HG03064 (cell line): ENCODE data around the gene NRXN3.

Experiments
- ATAC-seq: cut with Tn5 transposase; IDR thresholded peaks from one replicate; pipeline ENCODE4 v1.9.1; 2021; ENCODE audit warnings: low read depth; ENCODE audit not compliant: unreplicated experiment

Gene NRXN3

DNA sequence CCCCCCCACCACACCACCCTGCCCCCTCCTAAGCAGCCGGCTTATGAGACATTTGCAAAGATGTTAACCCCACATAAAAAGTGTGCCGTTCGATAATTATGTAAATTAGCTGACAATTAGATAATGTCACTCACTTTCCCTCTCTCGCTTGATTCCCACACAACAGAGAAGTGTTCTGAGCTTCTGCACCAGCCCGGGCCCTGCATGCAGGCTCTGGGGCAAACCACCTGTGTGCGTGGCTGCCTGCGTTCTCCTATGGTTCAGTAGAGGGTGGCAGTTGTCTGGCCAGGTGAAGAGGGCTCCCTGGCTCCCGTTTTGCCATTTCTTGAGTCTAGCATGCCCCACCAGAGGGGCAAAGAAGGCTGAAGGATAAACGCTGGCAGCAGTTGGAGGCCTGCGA is 68.0 kb downstream of the NRXN3 start:
- ATAC-seq, result no peak

DNA sequence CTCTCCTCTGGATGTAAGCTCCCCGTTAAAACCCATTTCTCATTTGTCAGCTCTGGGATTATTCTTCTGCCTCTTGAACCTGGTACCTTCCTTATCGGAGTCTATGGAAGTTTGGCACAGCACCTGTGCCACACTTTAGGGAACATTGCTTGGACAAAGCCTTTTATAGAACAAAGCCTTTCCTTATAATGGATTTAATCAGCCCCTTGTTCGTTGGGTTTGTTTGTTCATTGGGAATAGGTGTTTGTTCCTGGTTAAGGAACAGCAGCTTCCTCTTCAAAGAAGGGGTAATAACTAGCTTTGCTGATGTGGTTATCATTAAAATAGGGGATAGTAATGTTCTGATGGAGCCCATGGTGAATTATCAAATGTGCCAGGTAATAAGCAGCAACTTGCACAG is 70.4 kb downstream of the NRXN3 start:
- ATAC-seq, result no peak

DNA sequence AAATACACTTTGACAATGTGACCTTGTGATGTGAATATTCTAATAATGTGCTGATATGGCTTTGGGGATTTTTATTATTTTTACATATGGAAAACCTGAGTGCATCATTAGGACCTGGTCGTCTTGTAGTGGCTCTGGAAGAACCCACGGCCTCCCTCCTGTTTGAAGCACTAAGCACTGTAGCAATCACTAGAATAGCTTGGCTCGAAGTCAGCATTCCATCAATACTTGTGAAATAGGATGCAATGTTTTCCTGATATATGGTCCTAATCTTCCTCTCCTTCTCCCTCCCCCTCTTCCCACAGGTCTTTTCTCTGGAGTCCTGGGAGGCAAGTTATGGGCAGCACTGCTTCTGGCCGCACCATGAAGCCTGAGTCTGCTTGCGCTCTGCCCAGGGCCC is 71.9 kb downstream of the NRXN3 start:
- no peak for ATAC-seq

DNA sequence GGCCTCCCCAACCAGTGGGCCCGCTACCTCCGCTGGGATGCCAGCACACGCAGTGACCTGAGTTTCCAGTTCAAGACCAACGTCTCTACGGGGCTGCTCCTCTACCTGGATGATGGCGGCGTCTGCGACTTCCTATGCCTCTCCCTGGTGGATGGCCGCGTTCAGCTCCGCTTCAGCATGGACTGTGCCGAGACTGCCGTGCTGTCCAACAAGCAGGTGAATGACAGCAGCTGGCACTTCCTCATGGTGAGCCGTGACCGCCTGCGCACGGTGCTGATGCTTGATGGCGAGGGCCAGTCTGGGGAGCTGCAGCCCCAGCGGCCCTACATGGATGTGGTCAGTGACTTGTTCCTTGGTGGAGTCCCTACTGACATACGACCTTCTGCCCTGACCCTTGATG is 73.0 kb downstream of the NRXN3 start:
- no peak for ATAC-seq

DNA sequence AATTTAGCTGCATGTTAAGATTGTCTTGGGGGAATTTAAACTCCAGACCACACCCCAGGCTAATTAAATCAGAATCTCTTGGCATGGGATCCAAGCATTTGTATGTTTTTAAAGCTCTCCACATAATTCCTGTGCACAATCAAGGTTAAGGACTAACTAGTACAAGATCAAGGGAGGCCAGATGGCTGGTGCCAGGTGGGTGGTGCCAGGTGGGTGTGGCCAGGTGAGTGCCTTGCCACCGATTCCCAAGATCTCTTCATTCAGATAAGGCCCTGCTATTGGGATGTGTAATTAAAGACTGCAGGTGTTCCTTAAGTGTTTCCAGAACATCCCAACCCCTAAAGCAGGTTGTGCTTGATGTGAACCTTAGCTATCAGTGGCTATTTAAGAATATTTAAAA is 75.1 kb downstream of the NRXN3 start:
- no peak for ATAC-seq

DNA sequence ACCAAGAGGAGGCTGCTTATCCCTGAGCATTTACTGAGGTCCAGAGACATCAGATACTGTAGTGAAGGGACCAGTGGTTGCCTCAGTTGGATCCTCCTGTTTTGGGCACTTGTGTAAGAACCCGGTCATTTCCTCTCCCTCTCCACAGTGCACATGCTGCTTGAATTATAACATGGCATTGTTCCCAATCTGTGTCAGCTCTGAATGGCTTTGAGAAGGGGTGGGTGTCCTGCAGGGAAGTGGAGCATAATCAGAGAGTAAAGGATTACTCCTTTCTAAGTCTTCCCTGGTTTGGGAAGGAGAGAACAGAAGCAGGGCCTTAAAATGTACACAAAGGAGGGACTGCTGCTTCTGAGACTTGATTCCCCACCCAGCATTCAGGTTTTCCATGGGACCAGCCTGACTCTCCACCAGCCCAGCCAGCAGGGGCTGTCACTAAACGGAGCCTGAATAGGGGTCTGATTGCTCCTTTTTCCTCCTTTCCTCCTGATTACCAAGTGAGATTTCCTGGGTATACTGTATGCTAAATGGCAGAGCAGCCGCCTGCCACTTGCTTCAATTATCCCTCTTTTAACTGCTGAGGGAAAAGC is 78.4 kb downstream of the NRXN3 start:
- no peak for ATAC-seq

DNA sequence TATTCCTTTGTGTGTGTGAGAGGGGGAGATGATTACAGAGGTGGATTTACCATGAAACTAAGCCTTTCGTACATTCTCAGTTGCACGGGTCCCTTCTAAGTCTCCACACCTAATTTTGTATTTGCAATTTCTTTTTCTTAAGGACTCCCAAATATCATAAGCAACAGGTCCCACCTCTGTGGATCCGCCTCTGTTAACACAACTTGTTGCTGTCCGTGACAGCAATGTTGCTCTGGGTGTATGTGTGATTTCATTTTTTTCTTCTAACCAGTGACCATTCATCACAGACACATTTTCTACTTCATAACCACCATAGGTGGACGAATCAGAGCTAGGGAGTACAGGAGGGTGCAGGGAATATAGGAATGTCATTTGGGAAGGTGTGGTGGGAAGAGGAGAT is 81.1 kb downstream of the NRXN3 start:
- ATAC-seq, result no peak

DNA sequence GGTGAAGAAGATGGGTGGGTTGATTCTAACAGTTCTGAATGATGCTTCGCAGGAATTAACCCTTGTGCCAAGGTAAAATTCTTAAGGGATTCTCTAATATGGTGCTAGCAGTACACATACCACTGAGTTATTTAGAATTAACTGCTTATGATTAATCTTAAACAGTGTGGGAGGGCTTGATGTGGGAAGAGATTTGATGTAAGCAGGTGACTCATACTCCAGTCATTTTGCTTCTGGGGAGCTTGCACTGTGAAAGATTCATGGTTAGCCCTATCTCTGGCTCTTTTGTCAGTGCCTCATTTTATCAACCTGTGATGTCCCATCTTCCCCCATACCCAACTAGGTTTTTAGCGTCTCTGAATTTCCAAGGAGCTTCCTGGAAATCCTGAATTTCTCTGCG is 83.8 kb downstream of the NRXN3 start:
- ATAC-seq, result no peak

DNA sequence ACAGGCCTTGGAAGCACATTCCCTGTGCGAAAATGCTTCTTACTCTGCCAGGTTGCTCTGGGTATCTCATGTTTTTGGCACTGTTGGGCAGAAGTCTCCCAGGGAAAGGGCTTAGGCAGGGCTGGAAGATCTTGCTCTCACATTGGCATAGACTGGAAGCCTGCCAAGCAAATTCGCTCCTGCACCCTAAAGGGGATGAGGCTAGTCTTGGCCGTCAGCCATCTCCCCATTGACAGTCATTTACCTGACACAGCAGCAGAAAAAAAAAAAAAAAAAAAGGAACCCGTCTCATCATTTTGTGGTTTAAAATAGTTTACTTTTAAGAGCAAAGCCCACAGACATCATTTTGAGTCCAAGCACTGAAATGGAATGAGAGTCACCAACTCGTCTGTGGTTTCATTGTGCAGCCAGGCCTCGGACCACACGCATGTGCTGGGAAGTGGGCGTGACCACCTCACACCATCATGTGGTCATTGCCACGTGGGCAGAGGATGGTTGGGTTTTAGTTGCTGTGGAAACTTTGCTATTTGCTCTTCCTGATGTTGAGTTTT is 84.8 kb downstream of the NRXN3 start:
- no peak for ATAC-seq

DNA sequence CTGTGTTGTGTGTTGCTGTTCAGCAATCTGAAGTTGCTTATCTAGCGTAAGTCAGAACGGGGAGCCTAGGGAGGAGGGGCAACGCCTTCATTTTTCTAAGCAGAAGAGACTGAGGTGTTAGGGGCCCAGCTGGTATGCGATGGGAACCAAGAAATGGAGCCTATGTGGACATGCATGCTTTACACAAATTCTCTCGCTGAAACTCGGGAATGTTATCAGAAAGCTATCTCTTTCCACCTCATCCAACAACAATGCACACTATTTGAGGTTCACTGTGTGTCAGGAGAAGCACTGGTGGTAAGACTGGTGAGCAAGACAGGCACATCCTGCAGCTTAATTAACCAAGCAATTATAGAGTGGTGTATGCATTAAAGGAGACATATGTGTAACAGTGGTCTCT is 89.7 kb downstream of the NRXN3 start:
- no peak for ATAC-seq

DNA sequence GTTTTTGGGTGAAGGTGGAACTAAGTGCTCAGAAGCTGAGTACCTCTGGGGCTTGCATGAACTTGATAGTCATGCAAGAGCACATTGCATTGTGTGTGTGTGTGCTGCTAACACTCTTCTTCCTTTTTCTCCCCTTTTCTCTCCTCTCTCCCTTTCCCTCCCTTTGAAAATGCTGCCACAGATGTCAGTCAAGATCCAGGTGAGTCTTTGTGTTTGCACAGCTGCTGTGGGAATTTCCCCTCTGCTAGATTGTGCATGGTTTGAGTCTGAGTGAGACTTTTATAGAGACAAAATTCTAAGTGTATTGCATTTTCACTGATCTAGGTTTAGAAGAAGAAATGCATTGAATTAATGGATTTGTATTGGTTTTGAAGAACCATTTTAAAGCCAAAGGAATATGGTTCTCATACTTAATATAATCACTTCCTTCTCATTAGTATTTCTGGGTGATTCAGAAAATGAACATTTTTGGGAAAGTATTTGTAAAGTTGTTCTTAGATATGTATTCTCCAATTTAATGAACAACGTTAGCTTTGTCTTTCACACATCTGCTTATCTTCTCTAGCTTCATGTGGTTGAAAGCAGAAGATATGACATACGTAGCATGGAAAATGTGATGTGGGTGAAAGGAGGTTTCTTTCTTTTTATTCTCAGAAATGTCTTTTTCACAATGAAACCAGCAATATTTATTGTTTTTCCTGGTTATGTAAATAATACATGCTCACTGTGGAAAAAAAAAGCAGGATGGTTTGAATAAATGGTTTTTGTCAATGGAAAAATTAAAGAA is 108.5 kb downstream of the NRXN3 start:
- no peak for ATAC-seq

DNA sequence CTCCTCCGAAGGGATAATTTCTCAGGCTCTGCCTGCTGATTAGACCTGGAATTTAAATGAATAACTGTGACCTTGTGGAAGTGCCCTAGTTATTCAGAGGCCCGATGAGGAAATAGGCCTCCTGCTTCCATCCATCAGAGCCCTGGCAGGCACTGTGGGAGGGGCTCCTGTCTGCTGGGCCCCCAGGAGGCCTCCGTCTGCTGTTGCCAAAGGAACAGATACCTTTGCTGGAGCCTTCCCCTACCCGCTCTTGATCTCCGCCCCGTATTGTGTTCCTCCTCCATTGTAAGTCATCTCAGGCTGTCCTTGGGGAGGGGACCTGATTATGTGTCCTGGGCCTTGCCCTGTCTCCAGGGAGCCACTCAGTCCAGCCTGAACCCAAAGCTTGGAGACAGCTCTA is 112.3 kb downstream of the NRXN3 start:
- no peak for ATAC-seq

DNA sequence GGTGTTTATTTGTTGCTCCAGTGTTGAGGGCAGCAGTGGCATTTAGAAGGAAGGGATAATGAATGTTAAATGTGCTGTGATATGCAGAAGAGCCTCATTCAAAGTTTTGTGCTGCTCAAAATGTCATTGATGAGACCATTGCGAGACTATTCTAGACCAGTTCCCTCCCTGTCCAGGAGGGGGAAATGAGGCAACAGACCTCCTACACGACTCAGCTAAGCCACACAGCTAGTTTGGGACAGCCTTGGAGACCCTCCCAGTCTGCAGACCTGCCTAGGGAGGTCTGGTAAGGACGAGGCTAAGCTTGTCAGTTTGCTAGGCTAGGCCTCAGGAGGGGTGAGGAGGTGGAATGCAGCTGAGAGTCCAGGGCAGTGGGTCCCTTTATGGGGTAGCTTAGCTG is 116.0 kb downstream of the NRXN3 start:
- ATAC-seq, result no peak

DNA sequence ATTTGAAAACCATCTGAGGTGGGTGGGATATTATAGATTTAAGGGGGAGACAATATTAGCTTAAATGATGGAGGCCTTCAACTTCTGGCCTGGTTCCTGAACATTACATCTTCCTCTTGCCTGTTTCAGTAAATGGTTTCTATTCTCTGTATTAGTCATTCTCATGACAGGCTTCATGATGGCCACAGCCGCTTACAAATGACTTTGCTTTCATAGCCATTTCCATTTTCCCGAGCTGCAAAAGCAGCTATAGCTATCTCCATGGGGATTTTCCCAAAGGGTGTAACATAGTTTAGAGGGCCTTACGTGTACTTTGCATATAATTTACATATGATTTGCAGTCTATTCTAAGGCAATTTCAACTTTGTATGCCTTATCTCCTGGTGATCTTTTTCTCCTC is 121.8 kb downstream of the NRXN3 start:
- ATAC-seq, result no peak

DNA sequence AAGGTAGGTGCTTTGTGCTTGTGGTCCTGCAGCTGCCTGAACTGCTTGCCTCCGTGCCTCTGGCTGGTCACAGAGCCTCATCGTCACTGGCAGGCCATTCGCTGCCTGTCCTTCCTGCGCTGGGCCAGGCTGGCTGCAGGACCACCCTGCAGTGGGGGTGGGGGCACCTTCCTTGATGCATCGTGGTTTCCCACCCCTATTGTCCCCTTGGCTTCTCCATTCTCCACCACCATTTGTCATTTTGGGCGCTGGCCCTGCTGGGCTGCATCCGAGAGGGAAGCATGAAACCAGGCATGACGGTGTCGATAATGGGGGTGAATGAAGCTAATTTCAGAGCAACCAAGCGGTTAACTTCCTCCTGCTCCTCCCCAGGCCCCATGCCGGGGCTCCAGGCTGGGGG is 127.7 kb downstream of the NRXN3 start:
- ATAC-seq, result no peak

DNA sequence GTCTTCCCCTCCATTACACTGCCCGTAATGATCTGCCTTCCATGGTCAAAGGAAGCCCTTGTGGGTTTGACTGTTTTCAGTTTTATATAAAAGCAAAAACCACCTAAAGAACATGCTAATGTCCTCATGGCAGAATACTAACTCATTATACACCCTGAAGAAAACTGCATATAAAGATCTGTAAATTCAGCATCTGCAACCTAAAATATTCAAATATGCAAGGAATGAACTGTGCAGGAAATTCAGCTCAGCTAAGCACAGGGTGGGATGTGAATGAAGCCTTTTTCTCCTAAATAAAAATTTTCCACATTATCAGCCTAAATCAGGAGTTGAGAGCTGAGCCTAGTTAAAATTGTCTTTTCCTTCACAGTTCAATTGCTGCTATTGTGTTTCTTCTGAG is 128.1 kb downstream of the NRXN3 start:
- ATAC-seq, result no peak

DNA sequence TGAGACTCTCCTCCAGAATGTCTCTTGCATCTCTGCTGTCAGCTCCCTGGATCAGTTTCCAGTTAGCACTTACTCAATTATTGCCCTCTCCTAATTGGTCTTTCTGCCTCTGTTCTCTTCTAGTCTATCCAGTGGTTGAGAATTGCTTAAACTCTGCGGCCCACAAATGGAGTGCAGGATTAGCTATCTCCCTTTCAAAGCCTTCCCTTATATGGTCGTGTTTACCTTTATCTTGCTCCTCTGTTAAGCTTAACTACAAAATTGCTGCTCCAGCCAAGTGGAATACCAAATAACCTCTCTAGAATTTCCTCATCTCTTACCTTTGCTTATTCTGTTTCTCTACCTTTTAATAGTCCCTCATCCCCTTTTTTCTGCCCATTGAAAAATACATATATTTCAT is 132.7 kb downstream of the NRXN3 start:
- no peak for ATAC-seq

DNA sequence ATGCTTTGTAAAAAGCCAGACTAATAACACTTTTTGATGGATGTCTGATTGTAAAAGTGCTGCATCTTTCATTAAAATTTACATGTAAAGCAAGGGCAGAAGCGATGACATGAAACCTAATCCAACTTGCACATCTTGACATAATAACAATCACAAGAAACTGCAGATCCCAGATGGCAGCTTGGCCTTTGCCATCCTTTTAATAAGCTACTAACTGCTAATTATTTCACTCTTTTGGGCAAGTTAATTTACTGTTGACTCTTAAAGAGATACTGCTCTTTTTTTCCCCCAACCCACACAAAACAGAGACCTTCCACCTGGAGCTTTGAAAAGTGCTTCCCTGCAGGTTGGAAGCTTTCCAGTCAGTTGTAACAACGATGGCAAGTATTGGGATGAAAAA is 137.5 kb downstream of the NRXN3 start:
- no peak for ATAC-seq

DNA sequence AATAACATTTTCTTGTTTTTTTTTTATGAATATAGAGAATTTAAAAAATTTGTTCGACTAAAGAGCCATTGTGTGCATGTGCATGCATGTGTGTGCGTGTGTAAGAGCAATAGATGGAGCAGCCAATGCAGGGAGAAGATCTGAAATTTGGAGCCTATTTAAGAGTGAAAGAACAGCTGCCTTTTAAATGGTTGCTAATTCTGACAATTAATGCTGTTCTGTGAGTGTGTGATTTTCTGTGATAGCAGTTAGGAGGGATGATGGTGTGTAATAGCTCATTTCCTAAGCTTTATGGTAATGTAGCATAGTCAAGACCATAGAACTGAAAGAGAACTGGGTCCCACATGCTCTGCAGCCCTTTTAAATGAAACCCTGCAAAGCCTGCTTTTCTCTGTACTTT is 137.9 kb downstream of the NRXN3 start:
- no peak for ATAC-seq

DNA sequence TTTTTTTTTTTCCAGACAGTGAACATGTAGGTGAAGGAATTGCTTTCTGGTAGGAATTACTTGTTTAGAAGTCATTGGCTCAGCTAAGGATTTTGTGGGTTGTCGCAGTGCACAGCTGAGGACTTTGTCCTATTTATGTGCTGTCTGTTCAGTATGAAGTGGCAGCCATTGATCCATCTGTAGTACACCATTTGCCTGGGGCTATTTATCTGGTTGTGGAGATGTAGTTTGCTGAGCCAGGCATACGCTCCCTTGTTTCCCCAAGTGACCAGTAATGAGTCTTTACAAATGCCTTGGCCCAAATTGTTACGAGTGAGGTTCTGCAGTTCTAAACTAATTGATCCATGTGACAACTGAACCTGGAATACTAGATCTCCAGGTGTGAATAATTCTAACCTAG is 140.1 kb downstream of the NRXN3 start:
- no peak for ATAC-seq

DNA sequence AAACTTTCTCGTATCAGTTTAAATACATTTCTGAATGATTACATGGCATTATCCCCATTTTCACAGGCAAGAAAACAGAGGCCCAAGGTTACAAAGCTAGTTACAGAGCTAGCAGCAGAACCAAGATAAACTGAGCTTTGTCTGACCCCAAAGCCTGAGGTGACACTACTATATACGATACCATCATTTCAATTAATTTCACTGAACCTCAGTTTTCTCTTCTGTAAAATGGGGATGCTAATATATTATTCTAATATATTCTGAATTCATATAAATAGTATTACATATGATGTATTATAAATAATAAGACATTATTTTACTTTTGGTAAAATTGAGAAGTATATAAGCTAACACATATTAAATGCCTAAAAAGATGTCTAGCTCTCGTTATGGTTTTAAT is 143.3 kb downstream of the NRXN3 start:
- ATAC-seq, result no peak

DNA sequence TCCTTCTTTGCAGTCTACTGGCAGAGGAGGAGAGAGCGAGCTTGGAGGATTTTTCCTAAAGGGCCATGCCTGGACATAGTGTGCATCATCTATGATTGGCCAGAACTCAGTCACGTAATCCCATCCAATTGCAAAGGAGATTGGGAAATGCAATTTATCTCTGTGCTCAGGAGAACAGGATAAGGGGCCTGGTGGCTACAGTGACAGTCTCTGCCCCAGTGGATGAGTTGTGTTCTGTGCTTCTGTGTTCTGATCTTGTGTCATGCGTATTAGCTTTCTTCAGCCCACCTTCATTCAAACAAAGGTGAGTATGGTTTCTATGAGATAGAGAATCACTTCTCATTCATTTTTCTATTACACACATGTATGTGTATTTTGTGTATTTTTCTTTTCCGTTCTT is 144.3 kb downstream of the NRXN3 start:
- no peak for ATAC-seq
